Liver (tissue), 3 donors: ENCODE measurements around the gene TAC3.

ENCODE experiments used
- EGR1 ChIP-seq, 2 donors: IDR thresholded peaks; 2 replicates each; pipeline ENCODE4 v1.6.1; 2016 to 2018; ENCODE audit warnings: antibody characterized with exemption in 2 of 2, low read depth in 2 of 2
- GABPA ChIP-seq, 2 donors: IDR thresholded peaks in 1 of 2; conservative IDR thresholded peaks in 1 of 2; 2 replicates each; pipeline ENCODE4 v1.6.1; 2016; ENCODE audit warnings: antibody characterized with exemption in 2 of 2, mild to moderate bottlenecking in 1 of 2, moderate library complexity in 1 of 2
- JUND ChIP-seq, 2 donors: IDR thresholded peaks; 2 replicates each; pipeline ENCODE4 v1.6.1; 2016; ENCODE audit warnings: antibody characterized with exemption in 2 of 2
- MAX ChIP-seq: IDR thresholded peaks from 2 replicates; pipeline ENCODE4 v1.6.1; 2016; ENCODE audit warnings: antibody characterized with exemption
- TAF1 ChIP-seq: conservative IDR thresholded peaks from 2 replicates; pipeline ENCODE4 v1.6.1; 2016; ENCODE audit warnings: antibody characterized with exemption, mild to moderate bottlenecking
- YY1 ChIP-seq: IDR thresholded peaks from 2 replicates; pipeline ENCODE4 v1.6.1; 2016; ENCODE audit warnings: antibody characterized with exemption, mild to moderate bottlenecking
- TF ChIP-seq, protein P1 (sequence below): fragments of 150-350 bp; IDR thresholded peaks from 2 replicates; pipeline ENCODE4 v1.5.1; 2017; ENCODE audit warnings: improper control_type of control experiment, low read depth, low read length; ENCODE audit not compliant: missing input control
- donor health status: healthy.
- donor health status: healthy.

DNA sequence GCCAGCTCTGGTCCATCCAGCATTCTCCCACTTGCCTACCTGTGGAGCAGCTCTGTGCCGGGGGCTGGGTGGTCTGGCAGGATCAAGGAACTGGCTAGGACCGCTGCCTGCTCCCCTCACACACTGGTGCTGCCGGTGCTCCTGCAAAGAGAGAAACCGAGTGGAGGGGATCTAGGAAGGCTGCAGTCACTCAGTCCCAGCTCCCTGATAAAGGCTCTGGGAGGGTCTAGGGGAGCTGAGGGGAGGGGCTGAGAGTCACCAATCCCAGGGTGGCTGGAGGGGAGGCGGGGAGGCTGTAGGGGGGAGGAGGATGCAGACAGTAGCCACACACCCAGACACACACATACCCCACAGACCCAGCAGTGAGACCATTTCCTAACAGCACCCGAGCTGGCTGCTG lies at the start of gene TAC3:
- TF ChIP-seq, protein P1, sequence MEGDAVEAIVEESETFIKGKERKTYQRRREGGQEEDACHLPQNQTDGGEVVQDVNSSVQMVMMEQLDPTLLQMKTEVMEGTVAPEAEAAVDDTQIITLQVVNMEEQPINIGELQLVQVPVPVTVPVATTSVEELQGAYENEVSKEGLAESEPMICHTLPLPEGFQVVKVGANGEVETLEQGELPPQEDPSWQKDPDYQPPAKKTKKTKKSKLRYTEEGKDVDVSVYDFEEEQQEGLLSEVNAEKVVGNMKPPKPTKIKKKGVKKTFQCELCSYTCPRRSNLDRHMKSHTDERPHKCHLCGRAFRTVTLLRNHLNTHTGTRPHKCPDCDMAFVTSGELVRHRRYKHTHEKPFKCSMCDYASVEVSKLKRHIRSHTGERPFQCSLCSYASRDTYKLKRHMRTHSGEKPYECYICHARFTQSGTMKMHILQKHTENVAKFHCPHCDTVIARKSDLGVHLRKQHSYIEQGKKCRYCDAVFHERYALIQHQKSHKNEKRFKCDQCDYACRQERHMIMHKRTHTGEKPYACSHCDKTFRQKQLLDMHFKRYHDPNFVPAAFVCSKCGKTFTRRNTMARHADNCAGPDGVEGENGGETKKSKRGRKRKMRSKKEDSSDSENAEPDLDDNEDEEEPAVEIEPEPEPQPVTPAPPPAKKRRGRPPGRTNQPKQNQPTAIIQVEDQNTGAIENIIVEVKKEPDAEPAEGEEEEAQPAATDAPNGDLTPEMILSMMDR, result no peak
- TF ChIP-seq MAX (no peak), JUND (IDR thresholded peaks at IDR 0.05) (no peak), GABPA (IDR thresholded peaks at IDR 0.05 in 1 of 2, conservative IDR thresholded peaks at IDR 0.05 in 1 of 2) (no peak), EGR1 (IDR thresholded peaks at IDR 0.05; ENCODE audit: low read depth in 2 of 2) (no peak), YY1 (no peak), TAF1 (no peak)
